GM21576 (cell line): ENCODE measurements around the gene NIPBL.
"Not testable (repeated sequence)": the region's sequence is repeated elsewhere in the genome, so short reads cannot be mapped to it uniquely, and the experiment has no call there.

Source experiments
- ATAC-seq: cut with Tn5 transposase; IDR thresholded peaks from one replicate; pipeline ENCODE4 v1.9.1; 2021; ENCODE audit warnings: mild to moderate bottlenecking, moderate library complexity; ENCODE audit not compliant: unreplicated experiment

Gene NIPBL

GRCh38 chr5:36878392-36879082 lies 2.0 kb downstream of the NIPBL start:
- no peak for ATAC-seq

- no peak for ATAC-seq
These were observed 2.9 kb downstream of the NIPBL start for GRCh38 chr5:36879274-36880033.

GRCh38 chr5:36880761-36881160 lies 4.2 kb downstream of the NIPBL start:
- ATAC-seq: no peak

GRCh38 chr5:36881304-36881703 lies 4.7 kb downstream of the NIPBL start:
- no peak for ATAC-seq

DNA sequence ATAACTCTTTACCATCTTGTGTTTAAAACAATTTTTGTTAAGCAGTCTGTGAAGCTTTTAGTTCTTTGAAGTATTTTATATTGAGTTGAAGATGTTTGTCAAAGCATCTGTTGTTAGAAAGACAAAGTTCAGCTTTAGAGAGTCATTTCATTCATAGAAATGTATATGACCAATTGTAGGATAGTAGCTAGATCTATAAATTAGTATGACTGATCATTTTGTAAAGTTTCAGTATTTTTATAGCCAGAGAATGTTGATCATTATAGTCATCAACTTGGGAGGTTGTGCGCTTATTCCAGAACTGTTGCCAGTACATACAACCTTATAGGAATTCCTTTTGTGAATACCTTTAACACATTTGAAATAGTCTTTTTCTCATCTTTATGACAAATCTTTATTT lies 5.2 kb downstream of the NIPBL start:
- no peak for ATAC-seq

DNA sequence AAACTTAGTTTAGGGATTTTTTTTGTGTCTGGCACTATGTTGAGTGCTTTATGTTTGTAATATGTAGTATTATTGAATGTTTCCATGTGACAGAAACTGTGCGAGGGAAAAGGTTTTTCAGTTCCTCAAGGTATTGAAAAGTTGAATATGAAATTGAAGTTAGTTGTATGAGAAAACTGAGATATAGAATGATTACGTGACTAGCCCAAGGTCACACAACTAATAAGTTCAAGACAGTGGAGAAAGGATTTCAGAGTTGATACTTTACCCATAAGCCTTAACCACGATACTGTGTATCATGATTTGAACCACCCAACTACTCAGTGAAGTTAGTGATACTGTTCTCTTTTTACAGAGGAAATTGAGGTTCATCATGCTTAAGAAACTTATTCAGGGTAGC lies 5.7 kb downstream of the NIPBL start:
- peak; percentile 53 for ATAC-seq

DNA sequence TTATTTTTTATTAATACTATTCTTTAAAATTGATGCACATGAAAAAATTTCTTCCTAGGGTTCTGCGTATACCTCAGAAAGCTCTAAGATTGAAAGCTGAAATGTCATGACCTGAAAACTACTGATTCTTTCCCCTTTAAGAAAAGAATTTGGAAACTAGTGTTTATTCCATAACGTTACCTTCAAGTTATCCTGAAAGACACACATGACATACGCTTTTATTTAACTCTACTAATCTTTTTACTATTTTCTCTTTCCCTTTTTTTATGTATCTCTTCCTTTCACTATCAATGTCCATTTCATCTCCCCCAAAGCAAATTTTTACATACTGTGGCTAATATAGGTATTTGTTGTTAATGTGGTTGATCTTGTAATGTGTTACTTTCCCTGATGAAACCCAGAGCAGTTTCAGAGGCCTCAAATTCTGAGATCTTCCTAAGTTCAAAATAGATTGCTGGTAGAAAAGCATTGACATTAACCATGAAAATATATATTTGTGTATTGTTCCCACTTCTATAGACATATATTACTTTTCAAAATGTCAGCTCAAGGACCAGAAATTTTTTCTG lies 7.4 kb downstream of the NIPBL start:
- no peak for ATAC-seq

- no peak for ATAC-seq
These were observed 8.6 kb downstream of the NIPBL start for GRCh38 chr5:36885149-36885548.

DNA sequence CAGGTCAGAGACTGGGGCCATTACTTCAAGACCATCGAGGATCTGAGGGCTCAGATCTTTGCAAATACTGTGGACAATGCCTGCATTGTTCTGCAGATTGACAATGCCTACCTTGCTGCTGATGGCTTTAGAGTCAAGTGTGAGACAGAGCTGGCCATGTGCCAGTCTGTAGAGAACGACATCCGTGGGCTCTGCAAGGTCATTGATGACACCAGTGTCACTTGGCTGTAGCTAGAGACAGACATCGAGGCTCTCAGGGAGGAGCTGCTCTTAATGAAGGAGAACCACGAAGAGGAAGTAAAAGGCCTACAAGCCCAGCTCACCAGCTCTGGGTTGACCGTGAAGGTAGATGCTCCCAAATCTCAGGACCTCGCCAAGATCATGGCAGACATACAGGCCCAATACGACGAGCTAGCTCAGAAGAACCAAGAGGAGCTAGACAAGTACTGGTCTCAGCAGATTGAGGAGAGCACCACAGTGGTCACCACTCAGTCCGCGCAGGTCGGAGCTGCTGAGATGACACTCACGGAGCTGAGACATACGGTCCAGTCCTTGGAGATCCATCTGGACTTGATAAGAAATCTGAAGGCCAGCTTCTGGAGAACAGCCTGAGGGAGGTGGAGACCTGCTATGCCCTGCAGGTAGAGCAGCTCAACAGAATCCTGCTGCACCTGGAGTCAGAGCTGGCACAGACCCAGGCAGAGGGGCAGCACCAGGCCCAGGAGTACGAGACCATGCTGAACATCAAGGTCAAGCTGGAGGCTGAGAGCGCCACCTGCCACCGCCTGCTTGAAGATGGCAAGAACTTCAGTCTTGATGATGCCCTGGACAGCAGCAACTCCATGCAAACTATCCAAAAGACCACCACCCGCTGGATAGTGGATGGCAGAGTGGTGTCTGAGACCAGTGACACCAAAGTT lies 9.3 kb downstream of the NIPBL start:
- ATAC-seq: no peak

DNA sequence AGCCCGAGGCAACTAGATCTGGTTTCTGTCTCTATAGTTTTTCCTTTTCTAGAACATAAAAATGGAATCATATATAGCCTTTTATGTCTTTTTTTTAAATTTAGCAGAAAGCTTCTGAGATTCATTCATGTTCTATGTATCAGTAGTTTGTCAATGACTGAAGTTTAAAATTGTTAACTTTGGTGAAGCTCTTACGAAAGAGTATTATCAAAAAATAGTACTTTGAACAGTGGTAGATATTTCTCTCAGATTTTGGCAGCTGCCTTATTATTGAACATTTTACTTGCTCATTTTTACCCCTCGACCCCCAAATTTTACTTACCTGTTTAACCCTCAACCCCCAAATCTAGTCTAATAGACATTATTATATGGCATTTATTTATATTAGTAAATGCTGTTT lies 10.2 kb downstream of the NIPBL start:
- ATAC-seq: no peak

DNA sequence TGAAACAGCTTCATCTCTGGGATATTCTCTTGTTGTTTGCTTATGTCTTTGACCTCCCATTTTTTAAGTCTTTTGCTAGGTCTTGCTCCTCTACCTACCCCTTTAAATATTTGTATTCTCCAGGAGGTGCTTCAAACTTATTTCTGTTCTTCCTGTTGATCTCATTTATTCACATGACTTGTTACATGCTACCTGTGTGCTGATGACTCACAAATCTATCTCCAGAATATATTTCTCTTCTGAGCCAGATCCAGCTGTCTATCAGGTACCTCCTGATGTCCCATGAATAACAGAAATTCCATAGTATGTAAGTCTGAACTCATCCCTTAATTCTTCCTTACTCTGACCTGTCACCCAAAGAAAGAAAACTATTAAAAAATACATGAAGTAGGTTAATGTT lies 11.0 kb downstream of the NIPBL start:
- no peak for ATAC-seq

GRCh38 chr5:36888303-36888702 lies 11.7 kb downstream of the NIPBL start:
- ATAC-seq: no peak

GRCh38 chr5:36889264-36889663 lies 12.7 kb downstream of the NIPBL start:
- no peak for ATAC-seq

- no peak for ATAC-seq
These were observed 14.7 kb downstream of the NIPBL start for GRCh38 chr5:36891266-36891665.

- ATAC-seq: not testable (repeated sequence)
These were observed 15.7 kb downstream of the NIPBL start for GRCh38 chr5:36892085-36892830.

DNA sequence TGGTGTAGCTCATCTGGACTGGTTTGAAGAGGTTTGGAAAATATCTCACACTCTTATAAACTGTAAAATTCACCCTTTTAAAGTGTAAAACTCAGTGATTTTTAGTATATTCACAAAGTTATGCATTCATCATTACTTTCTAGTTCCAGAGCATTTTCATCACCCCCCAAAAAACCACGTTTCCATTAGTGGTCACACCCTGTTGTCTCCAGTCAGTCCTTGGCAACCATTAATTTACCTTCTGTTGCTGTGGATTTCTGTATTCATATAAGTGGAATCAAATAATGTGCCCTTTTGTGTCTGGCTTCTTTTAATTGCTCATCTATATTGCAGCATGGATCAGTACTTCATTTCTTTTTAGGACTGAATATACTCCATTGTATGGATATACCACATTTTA lies 18.4 kb downstream of the NIPBL start:
- no peak for ATAC-seq

DNA sequence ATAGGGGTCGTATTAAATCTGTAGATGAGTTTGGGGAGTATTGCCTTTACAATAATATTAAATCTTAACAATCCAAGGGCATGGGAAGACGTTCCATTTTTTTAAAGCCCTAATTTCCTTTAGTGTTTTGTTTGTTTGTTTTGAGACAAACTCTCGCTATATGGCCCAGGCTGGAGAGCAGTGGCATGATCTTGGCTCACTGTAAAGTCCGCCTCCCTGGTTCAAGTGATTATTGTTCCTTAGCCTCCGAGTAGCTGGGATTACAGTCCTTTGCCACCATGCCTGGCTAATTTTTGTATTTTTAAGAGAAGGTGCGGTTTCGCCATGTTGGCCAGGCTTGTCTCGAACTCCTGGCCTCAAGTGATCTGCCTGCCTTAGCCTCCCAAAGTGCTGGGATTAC lies 19.9 kb downstream of the NIPBL start:
- no peak for ATAC-seq

DNA sequence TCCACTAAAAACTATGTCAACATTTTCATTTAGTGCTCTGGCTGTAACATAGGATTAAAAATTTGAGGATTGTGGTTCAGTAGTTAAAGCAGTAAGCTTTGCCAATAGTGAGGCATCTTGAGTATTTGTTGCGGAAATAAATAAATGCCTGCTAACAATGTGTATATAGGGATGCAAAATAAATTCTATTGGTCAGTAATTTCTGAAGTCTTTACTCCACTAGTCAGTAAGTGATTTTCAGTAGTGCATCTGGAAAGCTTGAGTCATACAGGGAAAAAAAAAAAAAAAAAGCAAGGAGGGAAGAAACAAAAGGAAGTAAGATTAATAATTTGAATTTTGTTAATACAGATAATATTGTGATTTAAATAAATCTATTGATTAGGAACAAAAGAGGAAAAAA lies 21.0 kb downstream of the NIPBL start:
- ATAC-seq: no peak

- ATAC-seq: no peak
These were observed 23.3 kb downstream of the NIPBL start for GRCh38 chr5:36899860-36900259.

- no peak for ATAC-seq
These were observed 23.7 kb downstream of the NIPBL start for GRCh38 chr5:36900283-36900682.
